Mononuclear cell (primary cell): ENCODE results near the gene TNFRSF9. TPM values are rescaled to one million over a fixed set of nuclear protein-coding genes. Genes with fewer than 3 reads are reported as not detected.
"Not testable (repeated sequence)": the region's sequence is repeated elsewhere in the genome, so short reads cannot be mapped to it uniquely, and the experiment has no call there.

ENCODE experiments used
- H3K27me3 ChIP-seq: 2 replicates; pipeline ENCODE4 v1.6.0; 2011; ENCODE audit warnings: low read length, control low read depth; ENCODE audit not compliant: insufficient read depth
- H3K4me1 ChIP-seq: 2 replicates; pipeline ENCODE4 v1.5.1; 2011; ENCODE audit warnings: mild to moderate bottlenecking, low read length, control low read depth; ENCODE audit not compliant: insufficient read depth
- H3K4me3 ChIP-seq: 2 replicates; pipeline ENCODE4 v1.5.1; 2011; ENCODE audit warnings: mild to moderate bottlenecking, low read length, moderate library complexity
- H3K9me3 ChIP-seq: 2 replicates; pipeline ENCODE4 v1.5.1; 2011; ENCODE audit warnings: low read depth, mild to moderate bottlenecking, control low read depth, low read length
- total RNA-seq: library from RNA; depleted of rRNA; stranded (reverse); fragments of >200 nt; gene quantifications from one replicate; pipeline ENCODE4 v1.2.3, GENCODE V29; 2012

Gene TNFRSF9
- total RNA-seq, 1 donor: 2.4 TPM

DNA sequence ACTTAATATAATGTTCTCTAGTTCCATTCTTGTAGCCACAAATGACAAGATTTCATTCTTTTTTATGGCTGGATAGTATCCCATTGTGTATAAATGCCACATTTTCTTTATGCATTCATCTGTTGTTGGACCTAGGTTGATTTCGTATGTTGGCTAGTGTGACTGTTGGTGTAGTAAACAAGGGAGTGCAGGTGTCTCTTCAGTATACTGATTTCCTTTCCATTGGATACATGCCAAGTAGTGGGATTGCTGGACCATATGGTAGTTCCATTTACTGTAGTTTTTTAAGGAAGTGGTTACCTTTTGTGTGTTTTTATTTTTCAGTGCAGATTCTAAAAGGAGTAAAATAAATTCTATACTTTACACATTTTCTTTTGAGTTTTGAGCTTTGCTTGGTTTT is 26.6 kb upstream of the TNFRSF9 start:
- Histone ChIP-seq H3K27me3 (no peaks in the 10 kb centered on the region), H3K4me3 (no peak overlapping the region), H3K4me1 (peaks cover 22% of the 10 kb centered on the region), H3K9me3 (no peaks in the 10 kb centered on the region)

DNA sequence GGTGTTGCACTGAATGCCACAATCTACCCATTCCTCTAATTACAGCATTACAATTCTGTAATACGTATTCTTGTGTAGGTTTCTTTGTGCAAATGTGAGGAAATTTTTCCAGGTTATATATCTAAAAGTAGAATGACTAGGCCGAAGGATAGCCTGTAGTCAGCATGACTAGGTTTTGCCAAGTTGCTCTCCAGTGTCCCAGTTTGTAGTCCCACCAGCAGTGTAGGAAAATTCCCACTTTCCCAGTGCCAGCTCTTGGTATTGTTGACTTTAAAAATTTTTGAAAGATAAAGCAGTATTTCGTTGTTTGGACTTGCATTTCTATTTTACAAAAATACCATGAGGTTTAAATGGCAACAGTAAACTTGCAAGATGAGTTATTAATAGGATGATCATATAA is 23.8 kb upstream of the TNFRSF9 start:
- Histone ChIP-seq H3K4me1 (peaks cover 39% of the 10 kb centered on the region), H3K9me3 (no peaks in the 10 kb centered on the region), H3K27me3 (no peaks in the 10 kb centered on the region), H3K4me3 (no peak overlapping the region)

DNA sequence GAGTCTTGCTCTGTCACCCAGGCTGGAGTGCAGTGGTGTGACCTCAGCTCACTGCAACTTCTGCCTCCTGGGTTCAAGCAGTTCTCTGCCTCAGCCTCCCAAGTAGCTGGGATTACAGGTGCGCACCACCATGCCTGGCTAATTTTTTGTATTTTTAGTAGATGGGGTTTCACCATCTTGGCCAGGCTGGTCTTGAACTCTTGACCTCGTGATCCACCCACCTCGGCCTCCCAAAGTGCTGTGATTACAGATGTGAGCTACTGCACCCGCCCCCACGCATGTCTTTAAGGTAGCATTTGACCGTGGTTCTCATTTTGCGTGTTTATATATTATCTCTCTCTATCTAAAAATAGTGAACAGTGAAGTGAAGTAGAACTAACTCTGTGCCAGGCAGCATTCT is 23.2 kb upstream of the TNFRSF9 start:
- peaks cover 39% of the 10 kb centered on the region for H3K4me1 ChIP-seq
- not testable (repeated sequence) for H3K27me3 ChIP-seq, H3K4me3 ChIP-seq, H3K9me3 ChIP-seq

DNA sequence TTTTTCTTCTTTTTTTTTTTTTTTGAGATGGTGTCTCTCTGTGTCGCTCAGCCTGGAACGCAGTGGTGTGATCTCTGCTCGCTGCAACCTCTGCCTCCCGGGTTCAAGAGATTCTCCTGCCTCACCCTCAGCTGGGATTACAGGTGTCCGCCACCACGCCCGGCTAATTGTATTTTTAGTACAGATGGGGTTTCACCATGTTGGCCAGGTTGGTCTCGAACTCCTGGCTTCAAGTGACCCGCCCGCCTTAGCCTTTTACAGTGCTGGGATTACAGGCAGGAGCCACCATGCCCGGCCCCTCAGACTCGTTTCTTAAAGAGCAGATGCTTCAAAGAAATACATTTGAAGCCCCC is 22.7 kb upstream of the TNFRSF9 start:
- H3K9me3 ChIP-seq, H3K4me3 ChIP-seq, H3K27me3 ChIP-seq: not testable (repeated sequence)
- peaks cover 39% of the 10 kb centered on the region for H3K4me1 ChIP-seq

DNA sequence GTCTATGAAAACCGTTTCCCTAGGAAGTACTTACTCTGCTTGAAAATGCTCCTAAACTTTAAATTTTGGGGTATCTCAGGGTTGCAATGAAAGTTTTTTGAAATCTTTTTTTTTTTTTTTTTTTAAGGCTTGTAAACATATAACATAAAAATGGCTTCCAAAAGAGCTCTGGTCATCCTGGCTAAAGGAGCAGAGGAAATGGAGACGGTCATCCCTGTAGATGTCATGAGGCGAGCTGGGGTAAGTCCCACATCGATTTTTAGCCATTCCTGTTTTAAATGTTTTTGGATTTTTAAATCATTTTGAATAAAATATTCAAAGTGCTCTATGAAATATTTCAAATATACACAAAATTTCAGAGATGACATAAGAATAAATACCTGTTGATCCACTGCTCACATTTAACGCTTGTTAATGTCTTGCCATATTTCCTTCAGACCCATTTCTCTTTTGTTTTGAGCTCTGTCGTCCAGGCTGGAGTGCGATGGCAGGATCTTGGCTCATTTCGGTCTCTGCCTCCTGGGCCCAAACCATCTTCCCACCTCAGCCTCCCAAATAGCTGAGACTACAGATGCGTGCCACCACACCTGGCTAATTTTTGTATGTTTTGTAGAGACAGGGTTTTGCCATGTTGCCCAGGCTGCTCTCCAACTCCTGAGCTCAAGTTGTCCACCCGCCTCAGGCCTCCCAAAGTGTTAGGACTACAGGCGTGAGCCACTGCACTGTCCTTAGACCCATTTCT is 22.2 kb upstream of the TNFRSF9 start:
- H3K4me3 ChIP-seq: no peak overlapping the region
- H3K9me3 ChIP-seq: no peaks in the 10 kb centered on the region
- H3K4me1 ChIP-seq: peaks cover 39% of the 10 kb centered on the region
- no peaks in the 10 kb centered on the region for H3K27me3 ChIP-seq

DNA sequence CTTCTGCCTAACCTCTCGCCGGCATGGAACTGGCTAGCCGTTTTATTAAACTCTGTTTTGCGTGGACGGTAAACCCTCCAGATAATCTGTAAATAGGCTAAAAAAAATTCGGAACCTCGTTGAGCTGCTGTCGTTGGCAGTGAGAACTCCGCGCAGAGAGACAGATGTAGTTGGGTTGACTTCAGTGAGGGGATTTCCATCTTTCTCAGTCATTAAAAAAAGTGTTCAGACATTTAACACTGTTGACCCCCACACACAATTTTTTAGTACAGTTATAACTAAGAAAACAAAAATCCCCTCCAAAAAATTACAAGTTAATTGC is 21.3 kb upstream of the TNFRSF9 start:
- Histone ChIP-seq H3K27me3 (no peaks in the 10 kb centered on the region), H3K4me3 (peak overlapping the region; percentile 91), H3K9me3 (no peaks in the 10 kb centered on the region), H3K4me1 (peaks cover 39% of the 10 kb centered on the region)

DNA sequence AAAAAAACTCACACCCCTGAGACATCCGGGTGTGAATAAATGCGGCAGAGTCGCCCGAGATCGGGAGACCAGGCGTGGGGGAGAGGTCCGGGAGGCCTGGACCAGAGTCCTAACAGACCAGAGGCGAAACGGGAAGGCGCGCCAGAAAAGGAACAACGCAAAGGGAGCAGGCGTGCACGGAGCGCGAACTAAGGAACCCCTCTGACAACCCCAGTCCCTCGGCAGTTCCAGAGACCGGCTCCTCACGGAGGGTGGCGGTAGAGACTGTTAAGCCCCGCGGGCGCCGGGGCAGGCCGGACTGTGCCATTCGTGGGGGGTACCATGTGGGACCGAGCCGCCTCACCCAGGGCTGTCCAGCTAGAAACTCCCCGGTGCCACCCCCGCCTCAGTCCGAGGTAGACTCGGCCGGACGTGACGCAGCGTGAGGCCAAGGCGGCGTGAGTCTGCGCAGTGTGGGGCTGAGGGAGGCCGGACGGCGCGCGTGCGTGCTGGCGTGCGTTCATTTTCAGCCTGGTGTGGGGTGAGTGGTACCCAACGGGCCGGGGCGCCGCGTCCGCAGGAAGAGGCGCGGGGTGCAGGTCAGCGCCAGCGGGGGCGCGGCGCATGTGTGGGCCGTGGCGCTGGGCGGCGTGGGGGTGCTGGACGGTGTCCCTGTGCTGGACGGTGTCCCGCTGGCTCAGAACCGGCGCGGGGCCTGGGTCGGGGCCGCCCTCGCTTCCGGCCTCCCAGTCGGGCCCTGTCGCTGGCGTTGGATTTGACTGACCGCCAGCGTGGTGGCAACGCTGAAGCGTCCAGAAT is 20.8 kb upstream of the TNFRSF9 start, which contains the start of gene PARK7:
TSS of gene PARK7 (plus strand) at position 496 of the 798 bp plus-strand sequence. CDS start 1,075 bp downstream, outside the sequence.
- Histone ChIP-seq H3K4me3 (peak within 1 kb of the TSS; percentile 91), H3K27me3 (no peaks in the 10 kb centered on the region), H3K9me3 (no peaks in the 10 kb centered on the region), H3K4me1 (peaks cover 39% of the 10 kb centered on the region)

DNA sequence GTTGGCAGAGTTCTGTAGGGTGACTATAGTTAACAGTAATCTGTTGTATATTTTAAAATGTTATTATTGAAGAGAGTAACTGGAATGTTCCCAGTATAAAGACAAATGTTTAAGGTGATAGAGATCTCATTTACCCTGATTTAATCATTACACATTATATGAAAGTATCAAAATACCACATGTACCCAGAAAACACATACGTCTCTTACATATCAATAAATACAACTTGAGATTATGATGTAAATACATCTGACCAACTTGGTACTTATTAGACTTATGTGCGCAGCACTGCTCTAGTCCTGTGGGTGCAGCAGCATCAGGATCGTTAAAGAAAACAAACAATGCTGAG is 20.2 kb upstream of the TNFRSF9 start:
- Histone ChIP-seq H3K4me3 (peak overlapping the region; percentile 91), H3K9me3 (no peaks in the 10 kb centered on the region), H3K27me3 (no peaks in the 10 kb centered on the region), H3K4me1 (peaks cover 39% of the 10 kb centered on the region)

DNA sequence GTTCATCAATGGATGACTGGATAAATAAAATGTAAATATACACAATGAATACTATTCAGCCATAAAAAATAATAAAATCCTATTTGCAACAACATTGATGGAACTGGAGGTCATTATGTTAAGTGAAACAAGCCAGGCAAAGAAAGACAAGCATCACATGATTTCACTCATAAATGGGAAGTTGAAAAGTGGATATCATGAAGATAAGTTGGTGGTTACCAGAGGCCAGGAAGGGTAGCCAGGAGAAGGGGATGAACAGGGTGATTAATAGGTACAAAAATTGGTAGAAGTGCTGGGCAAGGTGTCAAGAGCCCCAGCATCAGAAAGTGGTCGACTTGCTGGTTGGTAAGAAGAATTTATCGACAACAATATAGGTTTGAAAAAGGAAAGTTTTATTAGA is 19.5 kb upstream of the TNFRSF9 start:
- peaks cover 39% of the 10 kb centered on the region for H3K4me1 ChIP-seq
- H3K9me3 ChIP-seq: no peaks in the 10 kb centered on the region
- H3K4me3 ChIP-seq: no peak overlapping the region
- H3K27me3 ChIP-seq: no peaks in the 10 kb centered on the region

DNA sequence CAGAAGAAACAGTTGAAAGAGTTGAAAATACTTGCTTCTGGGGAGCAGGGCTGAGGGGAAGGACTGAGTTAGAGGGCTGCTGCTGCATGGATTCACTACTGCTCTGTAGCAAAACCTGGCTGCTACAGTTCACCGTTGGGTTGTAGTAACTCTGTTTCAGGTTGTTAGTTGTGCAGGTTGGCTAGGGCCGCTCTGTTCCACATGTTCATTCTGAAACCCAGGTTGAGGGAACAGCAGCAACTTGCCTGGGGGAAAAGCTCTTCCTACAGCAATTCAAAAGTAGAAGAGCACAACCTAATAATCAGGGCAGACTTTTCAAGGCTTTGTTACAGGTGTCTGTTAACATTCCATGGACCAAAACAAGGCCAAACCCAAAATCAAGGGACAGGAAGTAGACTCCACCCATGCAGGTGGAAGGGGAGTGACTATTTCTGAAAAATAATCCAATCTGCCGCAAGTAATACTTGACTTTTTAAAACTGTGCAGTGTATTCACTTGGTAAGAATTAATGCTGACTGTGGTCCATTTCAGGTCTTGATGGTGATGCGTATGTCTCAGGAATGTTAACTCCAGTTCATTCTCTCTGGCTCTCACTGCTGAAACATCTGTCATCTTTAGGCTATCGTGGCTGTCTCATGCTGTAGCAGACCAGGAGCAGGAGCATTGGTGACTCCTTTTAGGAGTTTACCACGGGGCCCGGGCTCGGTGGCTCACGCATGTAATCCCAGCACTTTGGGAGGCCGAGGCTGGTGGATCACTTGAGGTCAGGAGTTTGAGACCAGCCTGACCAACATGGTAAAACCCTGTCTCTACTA is 15.8 kb upstream of the TNFRSF9 start:
- H3K4me1 ChIP-seq: peaks cover 27% of the 10 kb centered on the region
- no peaks in the 10 kb centered on the region for H3K9me3 ChIP-seq
- no peaks in the 10 kb centered on the region for H3K27me3 ChIP-seq
- H3K4me3 ChIP-seq: no peak overlapping the region

DNA sequence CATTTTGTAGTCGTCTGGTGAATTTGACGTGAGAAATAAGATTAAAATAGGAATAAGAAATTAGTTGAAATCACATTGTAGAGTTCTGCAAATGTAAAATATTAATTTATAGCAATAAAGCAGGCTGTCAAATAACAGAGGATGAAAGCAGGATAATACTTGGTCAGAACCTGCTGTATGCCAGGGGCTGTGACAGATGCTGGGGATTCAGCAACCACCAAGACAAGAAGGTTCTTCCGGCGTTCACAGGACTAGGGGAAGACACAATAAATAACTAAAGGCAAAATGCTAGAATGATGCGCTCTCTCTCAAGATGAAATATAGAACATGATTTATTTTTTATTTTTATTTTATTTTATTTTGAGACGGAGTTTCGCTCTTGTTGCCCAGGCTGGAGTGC is 14.0 kb upstream of the TNFRSF9 start:
- peaks cover 16% of the 10 kb centered on the region for H3K4me1 ChIP-seq
- no peaks in the 10 kb centered on the region for H3K27me3 ChIP-seq
- H3K9me3 ChIP-seq: no peaks in the 10 kb centered on the region
- H3K4me3 ChIP-seq: peak overlapping the region; percentile 67

DNA sequence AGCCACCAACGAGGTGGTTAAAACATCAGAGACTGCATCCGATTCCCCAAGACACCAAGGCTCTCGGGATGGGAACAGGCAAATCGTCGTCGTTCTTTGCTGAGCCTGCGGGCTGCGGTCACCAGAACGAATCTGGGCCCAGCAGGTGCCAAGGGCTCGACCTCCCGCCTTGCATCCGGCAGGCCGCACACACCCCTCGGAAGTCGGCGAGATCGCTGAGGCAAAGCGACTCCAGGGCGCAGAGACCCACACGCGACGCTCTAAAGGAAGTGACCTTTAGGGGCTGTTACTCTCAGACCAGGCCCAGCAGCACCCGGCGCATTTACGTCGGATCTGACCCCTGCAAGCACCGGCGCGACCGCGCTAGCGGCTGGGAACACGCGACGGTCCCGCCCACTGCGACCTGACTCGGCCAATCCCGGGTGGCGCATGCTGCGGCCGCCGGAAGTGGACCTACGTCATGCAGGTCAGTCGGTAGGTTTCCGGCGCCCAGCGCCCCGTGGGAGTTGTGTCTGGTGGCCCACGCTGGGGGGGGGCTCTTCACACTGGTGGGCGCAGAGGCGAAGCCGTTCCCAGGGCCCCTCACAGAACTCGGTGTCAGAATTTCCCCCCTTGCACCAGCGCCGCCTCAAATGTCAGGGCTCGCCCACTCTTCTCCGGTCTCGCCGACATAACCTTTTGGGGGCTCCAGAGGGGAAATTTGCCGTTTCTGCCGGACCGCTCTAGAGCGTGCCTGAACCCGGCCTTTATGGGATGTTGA is 13.4 kb upstream of the TNFRSF9 start:
- peaks cover 15% of the 10 kb centered on the region for H3K4me1 ChIP-seq

DNA sequence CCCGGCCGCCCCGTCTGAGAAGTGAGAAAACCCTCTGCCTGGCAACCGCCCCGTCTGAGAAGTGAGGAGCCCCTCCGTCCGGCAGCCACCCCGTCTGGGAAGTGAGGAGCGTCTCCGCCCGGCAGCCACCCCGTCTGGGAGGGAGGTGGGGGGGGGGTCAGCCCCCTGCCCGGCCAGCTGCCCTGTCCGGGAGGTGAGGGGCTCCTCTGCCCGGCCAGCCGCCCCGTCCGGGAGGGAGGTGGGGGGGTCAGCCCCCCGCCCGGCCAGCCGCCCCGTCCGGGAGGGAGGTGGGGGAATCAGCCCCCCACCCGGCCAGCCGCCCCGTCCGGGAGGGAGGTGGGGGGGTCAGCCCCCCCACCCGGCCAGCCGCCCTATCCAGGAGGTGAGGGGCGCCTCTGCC is 12.2 kb upstream of the TNFRSF9 start:
- H3K4me1 ChIP-seq: peaks cover 19% of the 10 kb centered on the region
- not testable (repeated sequence) for H3K4me3 ChIP-seq, H3K27me3 ChIP-seq, H3K9me3 ChIP-seq

More for the DNA sequence above, 13.4 kb upstream of the TNFRSF9 start:
- H3K4me3 ChIP-seq: peak overlapping the region; percentile 67
- H3K9me3 ChIP-seq: no peaks in the 10 kb centered on the region
- no peaks in the 10 kb centered on the region for H3K27me3 ChIP-seq

DNA sequence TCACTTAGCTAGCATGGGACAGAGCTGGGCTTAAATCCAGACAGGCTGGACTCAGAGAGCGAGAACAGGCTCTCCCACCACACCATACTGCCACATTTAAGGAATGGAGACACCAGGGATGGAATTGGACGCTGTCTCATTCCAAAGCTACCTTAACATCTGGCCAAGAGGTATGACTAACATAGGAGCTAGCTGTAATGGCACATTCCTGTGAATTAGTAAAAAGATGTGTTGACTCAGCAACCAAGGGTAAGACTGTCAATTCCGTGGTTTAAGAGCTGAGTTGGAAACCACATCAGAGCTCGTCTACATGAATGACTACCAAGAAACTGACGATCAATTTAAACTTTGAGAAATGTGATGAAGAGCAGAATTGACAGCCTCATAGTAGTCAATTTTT is 8.3 kb upstream of the TNFRSF9 start:
- Histone ChIP-seq H3K4me3 (no peak overlapping the region), H3K9me3 (no peaks in the 10 kb centered on the region), H3K4me1 (peaks cover 20% of the 10 kb centered on the region), H3K27me3 (no peaks in the 10 kb centered on the region)

DNA sequence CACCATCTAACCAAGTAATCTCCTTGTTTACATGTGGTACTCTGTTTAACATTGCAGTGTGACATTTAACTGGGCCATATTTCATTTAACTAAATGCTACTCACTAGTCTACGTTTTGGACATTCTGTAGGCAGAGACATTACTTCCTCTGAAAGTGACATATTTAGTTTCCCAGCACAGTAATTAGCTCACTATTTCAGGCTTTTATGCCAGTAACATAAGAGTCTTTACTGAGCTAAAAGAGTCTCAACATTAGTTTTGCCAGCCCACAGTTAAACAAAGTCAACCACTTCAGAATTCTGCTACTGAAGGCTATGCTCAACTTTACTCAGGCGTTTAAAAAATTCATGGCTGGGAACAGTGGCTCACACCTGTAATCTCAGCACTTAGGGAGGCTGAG is 2.6 kb upstream of the TNFRSF9 start:
- peaks cover 51% of the 10 kb centered on the region for H3K4me1 ChIP-seq
- no peaks in the 10 kb centered on the region for H3K27me3 ChIP-seq

More for the DNA sequence above, 2.6 kb upstream of the TNFRSF9 start:
- H3K9me3 ChIP-seq: no peaks in the 10 kb centered on the region
- H3K4me3 ChIP-seq: no peak overlapping the region
